PC-3 (cell line): Measurements from ENCODE around the gene RHBG. TPM values are rescaled to one million over a fixed set of nuclear protein-coding genes. Genes with fewer than 3 reads are reported as not detected.

Experiments used
- ATAC-seq: fragments of 200-7000 bp; cut with Tn5 transposase; 2 replicates; pipeline ENCODE4 v1.9.1; 2020; ENCODE audit warnings: mild to moderate bottlenecking, moderate library complexity
- BruUV-seq: library from RNA; stranded (reverse); fragments of 400-500 nt; replicated peaks from 2 replicates; lab custom pipeline; 2021; lab: Mats Ljungman, UMichigan
- CTCF ChIA-PET: fragments of 300-600 bp; sonication (Branson Sonifier 250); formaldehyde crosslinking; loops from one replicate; lab custom pipeline; 2022; ENCODE audit warnings: antibody characterized with exemption; lab: Charles Lee
- POLR2A ChIA-PET: fragments of 300-600 bp; sonication (Branson Sonifier 250); formaldehyde crosslinking; loops from one replicate; lab custom pipeline; 2022; ENCODE audit warnings: antibody characterized with exemption; ENCODE audit not compliant: unreplicated experiment; lab: Charles Lee
- DNase-seq: peaks from one replicate; pipeline ENCODE4 v3.0.0-alpha.2; 2015
- H2AFZ ChIP-seq: fragments of 300-600 bp; sonication (generic); 2 replicates; pipeline ENCODE4 v1.6.0; 2016; ENCODE audit warnings: antibody characterized with exemption, low read length
- H3F3A ChIP-seq: fragments of 300-600 bp; sonication (generic); one replicate; pipeline ENCODE4 v1.6.0; 2017; ENCODE audit warnings: antibody characterized with exemption, low read length, control low read depth, mild to moderate bottlenecking; ENCODE audit not compliant: unreplicated experiment
- H3K27ac ChIP-seq: fragments of 300-600 bp; sonication (generic); 2 replicates; pipeline ENCODE4 v1.5.1; 2016; ENCODE audit warnings: mild to moderate bottlenecking, low read length
- H3K27me3 ChIP-seq: fragments of 300-600 bp; sonication (generic); 2 replicates; pipeline ENCODE4 v1.6.1; 2016; ENCODE audit warnings: low read length, mixed read lengths
- H3K36me3 ChIP-seq: fragments of 300-600 bp; sonication (generic); 2 replicates; pipeline ENCODE4 v1.6.1; 2016; ENCODE audit warnings: low read depth, mixed run types, low read length, mixed read lengths
- H3K4me1 ChIP-seq: fragments of 300-600 bp; sonication (generic); 2 replicates; pipeline ENCODE4 v1.5.1; 2016; ENCODE audit warnings: low read length; ENCODE audit not compliant: insufficient read depth
- H3K4me2 ChIP-seq: fragments of 300-600 bp; sonication (generic); 2 replicates; pipeline ENCODE4 v1.6.0; 2016; ENCODE audit warnings: low read length
- H3K4me3 ChIP-seq: fragments of 300-600 bp; sonication (generic); 2 replicates; pipeline ENCODE4 v1.5.1; 2016; ENCODE audit warnings: mild to moderate bottlenecking, low read length, mixed read lengths
- H3K79me2 ChIP-seq: fragments of 300-600 bp; sonication (generic); 2 replicates; pipeline ENCODE4 v1.6.1; 2017; ENCODE audit warnings: low read length, mixed read lengths
- H3K9ac ChIP-seq: fragments of 300-600 bp; sonication (generic); 2 replicates; pipeline ENCODE4 v1.6.0; 2016; ENCODE audit warnings: mild to moderate bottlenecking, low read length
- H3K9me2 ChIP-seq: fragments of 300-600 bp; sonication (generic); replicated peaks from 2 replicates; pipeline ENCODE4 v1.6.1; 2016; ENCODE audit warnings: mixed run types, low read length, mixed read lengths
- H3K9me3 ChIP-seq: fragments of 300-600 bp; sonication (generic); 2 replicates; pipeline ENCODE4 v1.6.1; 2016; ENCODE audit warnings: low read length, mixed read lengths
- H4K20me1 ChIP-seq: fragments of 300-600 bp; sonication (generic); 2 replicates; pipeline ENCODE4 v1.6.1; 2016; ENCODE audit warnings: low read length, mixed read lengths
- EZH2 ChIP-seq: fragments of 300-600 bp; sonication (generic); IDR thresholded peaks from one replicate; pipeline ENCODE4 v1.6.1; 2017; ENCODE audit warnings: antibody characterized with exemption, mild to moderate bottlenecking, low read length; ENCODE audit not compliant: unreplicated experiment
- EZH2phosphoT487 ChIP-seq: fragments of 300-600 bp; sonication (generic); IDR thresholded peaks from 2 replicates; pipeline ENCODE4 v1.6.1; 2018; ENCODE audit warnings: mild to moderate bottlenecking, antibody characterized with exemption, low read length, borderline replicate concordance
- intact Hi-C: fragments of 100-400 bp; cut with micrococcal nuclease; formaldehyde crosslinking; loops from 2 replicates; pipeline ENCODE4 v1.9.0; 2023
- microRNA-seq: library from miRNA; unstranded; fragments of <30 nt; microRNA quantifications from one replicate; pipeline ENCODE4 v1.1.0, GENCODE V29; 2020; ENCODE audit not compliant: unreplicated experiment
- total RNA-seq: library from RNA; depleted of rRNA; stranded (reverse); fragments of >200 nt; gene quantifications from 2 replicates; pipeline ENCODE4 v1.2.3, GENCODE V29; 2014; rRNA removed
- TF ChIP-seq, protein P1 (sequence below): fragments of 300-600 bp; sonication (generic); conservative IDR thresholded peaks from 2 replicates; pipeline ENCODE4 v1.5.1; 2017; ENCODE audit warnings: antibody characterized with exemption, low read depth, mild to moderate bottlenecking, low read length

The RHBG gene
- total RNA-seq, 1 experiment from 2014 or later: 0.26 TPM

GRCh38 chr1:156433602-156434001 is 64.6 kb downstream of the RHBG start:
- intact Hi-C loops: no loop called here
- no peaks in the 10 kb centered on the region for H3K79me2 ChIP-seq
- ATAC-seq (no peak), DNase-seq (no peak)
- H3K9me2 ChIP-seq: no peaks in the 10 kb centered on the region
- ChIA-PET CTCF (no interaction called here), POLR2A (no interaction called here)
- TF ChIP-seq EZH2phosphoT487 (no peak), EZH2 (no peak)
- TF ChIP-seq, protein P1, sequence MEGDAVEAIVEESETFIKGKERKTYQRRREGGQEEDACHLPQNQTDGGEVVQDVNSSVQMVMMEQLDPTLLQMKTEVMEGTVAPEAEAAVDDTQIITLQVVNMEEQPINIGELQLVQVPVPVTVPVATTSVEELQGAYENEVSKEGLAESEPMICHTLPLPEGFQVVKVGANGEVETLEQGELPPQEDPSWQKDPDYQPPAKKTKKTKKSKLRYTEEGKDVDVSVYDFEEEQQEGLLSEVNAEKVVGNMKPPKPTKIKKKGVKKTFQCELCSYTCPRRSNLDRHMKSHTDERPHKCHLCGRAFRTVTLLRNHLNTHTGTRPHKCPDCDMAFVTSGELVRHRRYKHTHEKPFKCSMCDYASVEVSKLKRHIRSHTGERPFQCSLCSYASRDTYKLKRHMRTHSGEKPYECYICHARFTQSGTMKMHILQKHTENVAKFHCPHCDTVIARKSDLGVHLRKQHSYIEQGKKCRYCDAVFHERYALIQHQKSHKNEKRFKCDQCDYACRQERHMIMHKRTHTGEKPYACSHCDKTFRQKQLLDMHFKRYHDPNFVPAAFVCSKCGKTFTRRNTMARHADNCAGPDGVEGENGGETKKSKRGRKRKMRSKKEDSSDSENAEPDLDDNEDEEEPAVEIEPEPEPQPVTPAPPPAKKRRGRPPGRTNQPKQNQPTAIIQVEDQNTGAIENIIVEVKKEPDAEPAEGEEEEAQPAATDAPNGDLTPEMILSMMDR: no peak
- H3F3A ChIP-seq: no peaks in the 10 kb centered on the region
- H3K4me3 ChIP-seq: no peak overlapping the region
- H3K9me3 ChIP-seq: no peaks in the 10 kb centered on the region
- H3K9ac ChIP-seq: no peak overlapping the region
- H3K4me2 ChIP-seq: no peak overlapping the region
- H4K20me1 ChIP-seq: no peaks in the 10 kb centered on the region
- no peak overlapping the region for H2AFZ ChIP-seq
- H3K4me1 ChIP-seq: no peaks in the 10 kb centered on the region
- H3K27ac ChIP-seq: no peak overlapping the region
- H3K27me3 ChIP-seq: peaks cover 97% of the 10 kb centered on the region
- BruUV-seq: no TSS peak
- no peaks in the 10 kb centered on the region for H3K36me3 ChIP-seq

Small RNA genes lying within 50 kb of the gene (microRNA-seq; reads per million reads assigned to microRNA genes)
- gene MIR9-1: not detected

Other genes starting within 250 kb of the RHBG start
- 5.8 and 13.1 TPM in 2 replicates for gene SEMA4A, start 215.6 kb upstream of the RHBG start, total RNA-seq
- gene SLC25A44, start 175.1 kb upstream of the RHBG start, total RNA-seq: 28.1 and 33.1 TPM in 2 replicates
- gene PMF1, start 156.2 kb upstream of the RHBG start, total RNA-seq: 131 and 163 TPM in 2 replicates
- gene BGLAP, start 127.0 kb upstream of the RHBG start, total RNA-seq: 0.35 and 2.5 TPM in 2 replicates
- 6.6 and 7.2 TPM in 2 replicates for gene PAQR6, start 121.2 kb upstream of the RHBG start, total RNA-seq
- 126 and 130 TPM in 2 replicates for gene SMG5, start 86.4 kb upstream of the RHBG start, total RNA-seq
- gene TMEM79, start 84.9 kb upstream of the RHBG start, total RNA-seq: 8.1 and 11.2 TPM in 2 replicates
- gene GLMP, start 73.5 kb upstream of the RHBG start, total RNA-seq: 49.8 and 52.2 TPM in 2 replicates
- gene VHLL, start 69.9 kb upstream of the RHBG start, total RNA-seq: 1.1 TPM in 1 of 2 replicates, not detected in the other
- 666 and 692 TPM in 2 replicates for gene CCT3, start 30.9 kb upstream of the RHBG start, total RNA-seq
- 0.51 and 1.3 TPM in 2 replicates for gene TSACC, start 30.7 kb upstream of the RHBG start, total RNA-seq
- gene MEF2D, start 131.6 kb downstream of the RHBG start, total RNA-seq: 17.3 and 27.4 TPM in 2 replicates
- gene IQGAP3, start 203.4 kb downstream of the RHBG start, total RNA-seq: 54.3 and 77.3 TPM in 2 replicates
- not detected in 2 replicates for gene TTC24, start 210.5 kb downstream of the RHBG start, total RNA-seq
- 237 and 261 TPM in 2 replicates for gene NAXE, start 222.6 kb downstream of the RHBG start, total RNA-seq
- gene GPATCH4, start 232.3 kb downstream of the RHBG start, total RNA-seq: 37.3 and 73.7 TPM in 2 replicates